ENCODE data around the gene SIGLEC11.

SIGLEC11 gene

DNA sequence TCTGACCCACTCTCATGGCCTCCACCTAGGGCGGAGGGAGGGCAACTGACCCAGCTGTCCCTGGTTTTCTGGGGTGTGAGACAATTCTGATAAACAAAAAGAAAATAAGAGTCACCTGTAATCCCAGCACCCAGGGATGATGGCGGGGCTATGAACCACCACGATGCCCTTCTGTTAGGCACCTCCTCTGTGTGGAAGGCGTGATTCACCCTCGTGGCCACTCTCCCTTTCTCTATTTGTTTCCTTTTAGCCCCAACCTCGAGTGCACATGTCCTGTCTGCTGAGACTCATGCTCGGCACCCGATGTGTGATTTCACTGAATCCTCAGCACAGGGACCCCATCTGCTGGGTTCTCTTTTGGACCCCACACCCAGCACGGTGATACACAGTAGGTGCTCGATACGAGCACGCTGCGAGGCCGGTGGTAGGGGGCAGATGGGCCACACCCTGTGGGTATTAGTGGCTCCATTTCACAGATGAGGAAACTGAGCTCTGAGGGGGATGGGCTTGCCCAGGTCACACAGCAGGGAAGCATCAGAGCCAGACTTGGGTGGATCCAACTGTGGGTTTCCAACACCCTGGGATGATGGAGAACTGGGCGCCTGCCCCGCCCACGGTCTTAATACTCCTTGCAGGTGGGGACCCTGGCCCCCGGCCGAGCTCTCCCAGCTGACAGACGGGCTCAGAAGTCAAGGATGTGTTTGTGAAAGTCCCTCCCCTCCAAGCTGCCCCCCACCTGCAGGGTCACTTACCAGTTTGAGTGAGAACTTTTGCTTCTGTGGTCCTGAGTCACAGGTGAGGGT, 39.3 kb upstream of the SIGLEC11 start:
- Histone ChIP-seq H4K20me1 (ENCODE audit: insufficient read depth, low read length) (peaks cover 33% of the 10 kb centered on the region), H3K9ac (ENCODE audit: low read depth, low read length) (no peak overlapping the region), H3K4me3 (ENCODE audit: low read depth in 1 of 2, low read length in 2 of 2) (no peak overlapping the region), H2AFZ (ENCODE audit: low read depth, low read length) (no peak overlapping the region), H3K36me3 (ENCODE audit: insufficient read depth, low read length) (peaks cover 81% of the 10 kb centered on the region), H3K4me2 (ENCODE audit: insufficient read depth, low read length) (no peak overlapping the region), H3K9me3 (ENCODE audit: insufficient read depth, low read length, severe bottlenecking) (no peaks in the 10 kb centered on the region), H3K79me2 (ENCODE audit: insufficient read depth, low read length) (no peaks in the 10 kb centered on the region), H3K27ac (ENCODE audit: low read length) (no peak overlapping the region), H3K4me1 (ENCODE audit: insufficient read depth, low read length) (no peaks in the 10 kb centered on the region), H3K27me3 (ENCODE audit: insufficient read depth, low read length, poor library complexity) (no peaks in the 10 kb centered on the region)
- DNase-seq (no peak), ATAC-seq (ENCODE audit: insufficient read depth, low read depth) (no peak)
- TF ChIP-seq, protein P1, sequence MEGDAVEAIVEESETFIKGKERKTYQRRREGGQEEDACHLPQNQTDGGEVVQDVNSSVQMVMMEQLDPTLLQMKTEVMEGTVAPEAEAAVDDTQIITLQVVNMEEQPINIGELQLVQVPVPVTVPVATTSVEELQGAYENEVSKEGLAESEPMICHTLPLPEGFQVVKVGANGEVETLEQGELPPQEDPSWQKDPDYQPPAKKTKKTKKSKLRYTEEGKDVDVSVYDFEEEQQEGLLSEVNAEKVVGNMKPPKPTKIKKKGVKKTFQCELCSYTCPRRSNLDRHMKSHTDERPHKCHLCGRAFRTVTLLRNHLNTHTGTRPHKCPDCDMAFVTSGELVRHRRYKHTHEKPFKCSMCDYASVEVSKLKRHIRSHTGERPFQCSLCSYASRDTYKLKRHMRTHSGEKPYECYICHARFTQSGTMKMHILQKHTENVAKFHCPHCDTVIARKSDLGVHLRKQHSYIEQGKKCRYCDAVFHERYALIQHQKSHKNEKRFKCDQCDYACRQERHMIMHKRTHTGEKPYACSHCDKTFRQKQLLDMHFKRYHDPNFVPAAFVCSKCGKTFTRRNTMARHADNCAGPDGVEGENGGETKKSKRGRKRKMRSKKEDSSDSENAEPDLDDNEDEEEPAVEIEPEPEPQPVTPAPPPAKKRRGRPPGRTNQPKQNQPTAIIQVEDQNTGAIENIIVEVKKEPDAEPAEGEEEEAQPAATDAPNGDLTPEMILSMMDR (IDR thresholded peaks at IDR 0.05; ENCODE audit: borderline replicate concordance, extremely low read depth, low read length, poor library complexity, severe bottlenecking): no peak
- TF ChIP-seq EZH2 (IDR thresholded peaks at IDR 0.05; ENCODE audit: borderline replicate concordance, low read depth, low read length, severe bottlenecking): no peak

DNA sequence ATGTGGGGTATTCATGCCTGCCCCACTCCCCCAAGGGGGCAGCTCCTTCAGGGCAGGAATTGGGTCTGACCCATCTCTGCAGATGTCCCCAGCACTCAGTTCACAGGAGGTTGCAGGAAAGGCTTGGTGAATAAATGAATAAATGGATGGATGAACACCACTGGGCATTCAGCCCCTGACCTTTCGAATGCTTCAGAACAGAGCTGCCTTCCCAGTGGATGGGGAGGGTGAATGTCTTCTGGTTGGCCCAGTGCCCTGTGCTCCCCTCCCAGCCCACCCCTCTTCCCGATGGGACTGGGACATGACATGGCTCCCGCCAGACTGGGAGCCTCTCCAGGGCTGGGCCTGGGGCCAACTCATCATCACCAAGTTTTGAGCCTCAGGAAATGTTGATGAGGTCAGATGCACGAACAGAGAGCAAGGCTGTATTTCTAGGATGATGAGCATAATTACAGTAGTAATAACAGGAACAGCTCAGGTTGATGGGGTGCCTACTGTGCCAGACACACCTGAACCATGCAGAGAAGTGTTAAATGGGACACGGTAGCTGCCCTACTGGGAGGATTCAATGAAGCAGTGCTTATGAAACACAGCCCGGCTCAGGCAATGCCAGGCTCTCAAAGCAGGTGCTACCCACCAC, 38.5 kb upstream of the SIGLEC11 start:
- TF ChIP-seq, protein P1 (IDR thresholded peaks at IDR 0.05; ENCODE audit: borderline replicate concordance, extremely low read depth, low read length, poor library complexity, severe bottlenecking): no peak
- no peak for TF ChIP-seq EZH2 (IDR thresholded peaks at IDR 0.05; ENCODE audit: borderline replicate concordance, low read depth, low read length, severe bottlenecking)
- Histone ChIP-seq H3K27ac (ENCODE audit: low read length) (no peak overlapping the region), H3K9ac (ENCODE audit: low read depth, low read length) (no peak overlapping the region), H4K20me1 (ENCODE audit: insufficient read depth, low read length) (peaks cover 37% of the 10 kb centered on the region), H3K4me3 (ENCODE audit: low read depth in 1 of 2, low read length in 2 of 2) (no peak overlapping the region), H2AFZ (ENCODE audit: low read depth, low read length) (no peak overlapping the region), H3K27me3 (ENCODE audit: insufficient read depth, low read length, poor library complexity) (no peaks in the 10 kb centered on the region), H3K4me1 (ENCODE audit: insufficient read depth, low read length) (no peaks in the 10 kb centered on the region), H3K79me2 (ENCODE audit: insufficient read depth, low read length) (no peaks in the 10 kb centered on the region), H3K9me3 (ENCODE audit: insufficient read depth, low read length, severe bottlenecking) (no peaks in the 10 kb centered on the region), H3K36me3 (ENCODE audit: insufficient read depth, low read length) (peaks cover 82% of the 10 kb centered on the region), H3K4me2 (ENCODE audit: insufficient read depth, low read length) (no peak overlapping the region)
- DNase-seq (no peak), ATAC-seq (ENCODE audit: insufficient read depth, low read depth) (no peak)

GRCh38 chr19:49997709-49998108, 36.7 kb upstream of the SIGLEC11 start:
- Histone ChIP-seq H3K9ac (ENCODE audit: low read depth, low read length) (no peak overlapping the region), H3K27ac (ENCODE audit: low read length) (no peak overlapping the region), H4K20me1 (ENCODE audit: insufficient read depth, low read length) (peaks cover 39% of the 10 kb centered on the region), H3K4me2 (ENCODE audit: insufficient read depth, low read length) (no peak overlapping the region), H2AFZ (ENCODE audit: low read depth, low read length) (no peak overlapping the region), H3K79me2 (ENCODE audit: insufficient read depth, low read length) (no peaks in the 10 kb centered on the region), H3K4me1 (ENCODE audit: insufficient read depth, low read length) (no peaks in the 10 kb centered on the region), H3K4me3 (ENCODE audit: low read depth in 1 of 2, low read length in 2 of 2) (no peak overlapping the region), H3K36me3 (ENCODE audit: insufficient read depth, low read length) (peaks cover 71% of the 10 kb centered on the region), H3K27me3 (ENCODE audit: insufficient read depth, low read length, poor library complexity) (no peaks in the 10 kb centered on the region), H3K9me3 (ENCODE audit: insufficient read depth, low read length, severe bottlenecking) (no peaks in the 10 kb centered on the region)
- TF ChIP-seq, protein P1 (IDR thresholded peaks at IDR 0.05; ENCODE audit: borderline replicate concordance, extremely low read depth, low read length, poor library complexity, severe bottlenecking): no peak
- no peak for TF ChIP-seq EZH2 (IDR thresholded peaks at IDR 0.05; ENCODE audit: borderline replicate concordance, low read depth, low read length, severe bottlenecking)
- peak; percentile 80 for ATAC-seq (ENCODE audit: insufficient read depth, low read depth)
- DNase-seq: peak; percentile 37

Data from DND-41 (cell line).